MM.1S (cell line): Measurements from ENCODE around the gene DUSP15.

Experiments used
- EZH2 ChIP-seq: fragments of 300-600 bp; sonication (generic); optimal IDR thresholded peaks from 2 replicates; pipeline ENCODE3; 2017; ENCODE audit warnings: low read depth, mild to moderate bottlenecking, antibody characterized with exemption, low read length, mixed read lengths
- EZH2phosphoT487 ChIP-seq: fragments of 300-600 bp; sonication (generic); IDR thresholded peaks from 2 replicates; pipeline ENCODE4 v1.6.1; 2018; ENCODE audit warnings: antibody characterized with exemption, low read length
- TF ChIP-seq, protein P1 (sequence below): fragments of 300-600 bp; sonication (generic); IDR thresholded peaks from 2 replicates; pipeline ENCODE4 v1.5.1; 2016; ENCODE audit warnings: antibody characterized with exemption, low read length, mixed read lengths

DNA sequence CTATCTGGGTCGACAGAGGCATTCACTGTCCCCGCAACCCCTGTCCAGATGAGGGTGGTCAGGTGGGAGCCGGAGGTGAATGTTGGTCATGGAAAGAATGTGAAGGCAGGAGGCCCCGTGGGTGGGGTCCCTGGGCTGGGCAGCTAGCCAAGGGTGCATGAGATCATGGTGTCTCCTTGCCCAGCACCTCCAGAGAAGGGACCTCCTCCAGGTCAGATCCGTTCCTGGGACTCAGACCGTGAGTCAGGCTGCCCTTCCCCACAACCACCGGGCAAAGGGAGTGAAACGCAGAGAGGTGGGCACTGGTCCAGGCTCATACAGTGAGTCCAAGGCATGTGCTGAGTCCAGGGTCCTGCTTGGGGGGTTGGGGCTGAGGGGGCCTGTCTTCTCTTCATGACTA is 28.4 kb downstream of the DUSP15 start:
- no peak for TF ChIP-seq EZH2
- TF ChIP-seq, protein P1, sequence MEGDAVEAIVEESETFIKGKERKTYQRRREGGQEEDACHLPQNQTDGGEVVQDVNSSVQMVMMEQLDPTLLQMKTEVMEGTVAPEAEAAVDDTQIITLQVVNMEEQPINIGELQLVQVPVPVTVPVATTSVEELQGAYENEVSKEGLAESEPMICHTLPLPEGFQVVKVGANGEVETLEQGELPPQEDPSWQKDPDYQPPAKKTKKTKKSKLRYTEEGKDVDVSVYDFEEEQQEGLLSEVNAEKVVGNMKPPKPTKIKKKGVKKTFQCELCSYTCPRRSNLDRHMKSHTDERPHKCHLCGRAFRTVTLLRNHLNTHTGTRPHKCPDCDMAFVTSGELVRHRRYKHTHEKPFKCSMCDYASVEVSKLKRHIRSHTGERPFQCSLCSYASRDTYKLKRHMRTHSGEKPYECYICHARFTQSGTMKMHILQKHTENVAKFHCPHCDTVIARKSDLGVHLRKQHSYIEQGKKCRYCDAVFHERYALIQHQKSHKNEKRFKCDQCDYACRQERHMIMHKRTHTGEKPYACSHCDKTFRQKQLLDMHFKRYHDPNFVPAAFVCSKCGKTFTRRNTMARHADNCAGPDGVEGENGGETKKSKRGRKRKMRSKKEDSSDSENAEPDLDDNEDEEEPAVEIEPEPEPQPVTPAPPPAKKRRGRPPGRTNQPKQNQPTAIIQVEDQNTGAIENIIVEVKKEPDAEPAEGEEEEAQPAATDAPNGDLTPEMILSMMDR: no peak
- TF ChIP-seq EZH2phosphoT487: no peak
